HG03565 (cell line): ENCODE results near the gene TPRG1L.

Source experiments
- ATAC-seq: cut with Tn5 transposase; IDR thresholded peaks from one replicate; pipeline ENCODE4 v1.9.1; 2021; ENCODE audit warnings: mild to moderate bottlenecking, moderate library complexity; ENCODE audit not compliant: unreplicated experiment

Gene TPRG1L

DNA sequence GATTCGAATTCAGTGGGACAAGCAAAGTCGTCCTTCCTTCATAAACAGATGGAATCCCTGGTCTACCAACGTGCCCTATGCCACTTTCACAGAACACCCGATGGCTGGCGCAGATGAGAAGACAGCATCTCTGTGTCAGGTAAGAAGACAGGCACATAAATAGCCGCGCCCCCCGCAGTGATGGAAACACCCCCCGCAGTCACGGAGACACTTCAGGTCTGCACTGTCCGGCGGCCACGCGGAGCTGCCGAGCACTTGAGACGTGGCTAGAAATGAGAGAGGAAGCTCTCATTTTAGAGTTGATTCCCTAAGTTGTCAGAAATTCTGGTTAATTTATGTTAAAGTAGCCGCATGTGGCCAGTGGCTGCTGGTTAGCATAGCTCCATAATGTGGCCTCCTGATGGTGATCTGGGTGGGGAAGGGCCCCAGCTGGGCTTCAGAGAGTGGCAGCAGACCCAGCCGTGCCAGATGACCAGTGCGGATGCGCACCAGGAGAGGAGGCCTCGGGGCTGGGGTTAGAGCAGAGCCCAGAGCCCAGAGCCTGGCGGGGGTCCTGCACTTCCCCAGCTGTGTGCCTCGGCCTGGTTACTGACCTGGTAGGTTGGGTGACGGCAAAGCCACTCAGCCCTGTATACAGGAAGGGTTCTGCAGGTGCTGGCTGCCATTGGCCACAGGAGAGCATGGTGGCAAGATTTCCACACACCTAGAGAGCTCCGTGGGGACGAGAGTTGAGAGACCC, 2.9 kb downstream of the TPRG1L start:
- ATAC-seq: no peak

DNA sequence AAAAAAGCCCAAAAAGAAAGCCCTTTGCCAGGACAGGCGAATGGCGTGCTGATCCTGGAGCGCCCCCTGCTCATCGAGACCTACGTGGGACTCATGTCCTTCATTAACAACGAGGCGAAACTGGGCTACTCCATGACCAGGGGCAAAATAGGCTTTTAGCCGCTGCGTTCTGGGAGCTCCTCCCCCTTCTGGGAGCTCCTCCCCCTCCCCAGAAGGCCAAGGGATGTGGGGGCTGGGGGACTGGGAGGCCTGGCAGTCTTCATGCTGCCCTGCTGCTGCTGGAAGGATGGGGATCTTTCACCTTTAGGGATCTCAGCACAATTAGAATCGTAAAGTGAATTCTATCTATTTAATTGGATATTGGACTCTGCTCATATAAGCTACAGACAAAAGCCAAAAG, 3.6 kb downstream of the TPRG1L start:
- no peak for ATAC-seq

DNA sequence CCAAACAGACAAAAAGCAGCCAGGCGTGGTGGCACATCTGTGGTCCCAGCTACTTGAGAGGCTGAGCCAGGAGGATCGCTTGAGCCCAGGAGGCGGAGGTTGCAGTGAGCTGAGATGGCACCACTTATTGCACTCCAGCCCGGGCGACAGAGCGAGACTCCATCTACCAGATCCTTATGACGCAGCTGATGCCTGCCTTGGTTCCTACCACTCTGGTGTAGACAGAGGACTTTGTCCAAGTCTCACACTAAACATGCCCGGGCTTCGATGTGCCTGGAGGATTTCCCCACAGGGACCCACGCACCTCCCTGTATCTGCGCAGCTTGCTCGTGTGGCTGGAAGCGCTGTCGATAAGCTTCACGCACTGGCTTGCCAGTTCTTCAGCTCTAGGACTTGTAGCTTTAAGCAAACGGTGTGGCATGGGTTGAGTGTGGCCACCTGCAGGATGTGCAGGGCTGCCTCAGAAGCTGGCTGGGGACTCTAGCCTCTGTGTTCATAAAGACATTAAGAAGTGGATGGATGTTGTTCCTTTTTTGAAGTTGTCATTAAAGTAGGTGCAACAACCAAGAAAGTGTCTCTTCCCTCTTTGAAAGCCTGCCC, 4.8 kb downstream of the TPRG1L start:
- ATAC-seq: no peak

DNA sequence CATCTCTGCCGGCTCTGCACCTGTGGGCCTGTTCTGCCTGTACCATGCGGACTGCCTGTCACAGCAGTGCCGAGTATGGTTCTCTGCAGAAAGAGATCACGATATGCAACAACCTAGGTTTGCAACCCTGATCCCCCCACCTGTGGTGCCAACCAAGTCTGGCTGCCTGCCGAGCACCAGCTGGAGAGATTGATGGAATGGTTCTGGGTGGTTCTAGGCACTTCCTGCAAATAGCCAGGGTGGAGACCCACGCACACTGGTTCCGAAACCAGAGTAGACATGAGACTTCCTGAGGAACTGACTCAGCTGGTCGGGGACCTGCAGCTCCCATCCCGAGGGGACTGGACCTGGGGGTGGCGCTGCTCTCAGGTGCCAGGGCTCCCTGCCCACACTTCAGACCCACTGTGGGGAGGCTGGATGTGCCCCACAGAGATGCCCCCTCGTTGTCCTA, 5.4 kb downstream of the TPRG1L start:
- ATAC-seq: no peak

DNA sequence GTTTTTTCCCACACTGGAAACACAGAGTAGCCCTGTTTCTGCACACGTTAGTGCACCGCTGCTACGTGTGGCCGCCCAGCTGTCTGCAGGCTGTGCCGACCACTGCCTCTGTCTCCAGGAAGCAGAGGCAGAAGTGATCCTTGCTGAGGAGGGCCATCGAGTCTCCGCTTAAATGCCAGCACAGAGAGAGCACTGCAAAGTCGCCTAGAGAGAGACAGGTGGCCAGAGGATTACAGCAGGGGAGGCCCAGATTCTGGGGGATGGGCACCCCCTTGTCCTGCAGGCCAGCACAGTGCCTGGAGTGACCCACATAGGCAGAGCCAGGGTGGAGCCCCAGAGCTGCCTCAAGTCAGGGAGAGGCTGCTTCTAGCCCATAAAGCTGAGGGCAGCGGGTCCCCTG, 6.1 kb downstream of the TPRG1L start:
- ATAC-seq: no peak

DNA sequence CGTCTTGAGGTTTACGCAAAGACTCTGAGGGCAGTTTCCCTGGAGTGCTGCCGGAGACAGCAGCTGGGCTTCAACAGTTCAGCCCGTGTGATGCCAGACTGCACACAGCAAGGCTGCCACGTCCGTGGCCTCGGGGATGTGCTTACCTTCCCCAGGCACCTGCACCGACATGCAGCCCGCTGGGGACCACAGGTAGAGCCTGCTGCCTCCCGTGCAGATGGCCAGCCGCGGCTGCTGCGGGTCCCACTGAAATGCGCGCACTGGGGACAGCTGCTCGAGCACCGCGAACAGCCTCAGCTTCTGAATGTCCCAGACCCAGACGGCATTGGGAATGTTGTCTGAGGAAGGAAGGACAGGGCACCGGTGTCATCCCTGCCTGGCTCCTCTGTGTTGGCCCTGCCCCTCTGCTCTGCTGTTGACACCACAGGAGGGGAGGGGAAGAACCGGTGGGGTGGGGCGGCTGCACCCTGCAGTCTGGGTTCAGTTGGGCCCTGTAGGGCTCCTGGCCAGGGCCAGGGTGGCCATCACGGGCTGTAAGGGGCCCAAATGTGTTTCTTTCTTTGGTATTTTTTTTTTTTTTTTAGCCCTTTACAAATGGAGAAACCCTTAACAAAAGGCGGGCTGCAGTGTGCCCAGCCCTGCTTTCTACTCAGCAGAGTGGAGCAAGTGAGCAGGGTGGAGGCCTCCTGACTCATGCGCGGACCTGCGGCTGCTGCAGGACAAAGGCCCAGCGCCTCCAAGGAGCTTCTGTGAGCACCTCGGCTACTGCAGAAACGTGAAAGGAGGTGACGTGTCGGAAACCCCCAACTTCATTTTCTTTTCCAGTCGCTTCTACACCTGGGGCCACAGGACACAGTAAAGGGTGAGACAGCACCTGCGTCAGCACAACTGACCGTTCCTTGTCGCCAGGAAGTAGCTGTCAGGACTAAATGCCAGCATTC, 6.8 kb downstream of the TPRG1L start:
- no peak for ATAC-seq

DNA sequence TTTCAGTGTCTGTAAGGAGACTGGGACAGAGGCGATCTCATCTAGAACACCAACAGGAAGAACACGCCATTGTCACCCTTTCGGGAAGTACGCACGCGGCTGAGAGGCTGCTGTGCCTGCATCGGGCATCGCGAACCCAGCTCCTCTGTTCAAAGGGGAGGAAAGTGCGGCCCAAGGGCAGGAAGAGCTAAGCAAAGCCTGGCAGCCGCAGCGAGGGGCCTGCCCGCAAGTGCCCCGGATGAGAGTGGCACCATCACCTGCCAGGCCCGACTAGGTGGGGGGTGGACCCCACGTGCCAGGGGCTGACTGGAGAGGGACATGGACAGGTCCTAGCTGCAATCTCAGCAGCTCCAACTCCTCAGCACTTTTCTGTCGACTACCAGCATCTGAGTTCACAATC, 7.5 kb downstream of the TPRG1L start:
- ATAC-seq: no peak

DNA sequence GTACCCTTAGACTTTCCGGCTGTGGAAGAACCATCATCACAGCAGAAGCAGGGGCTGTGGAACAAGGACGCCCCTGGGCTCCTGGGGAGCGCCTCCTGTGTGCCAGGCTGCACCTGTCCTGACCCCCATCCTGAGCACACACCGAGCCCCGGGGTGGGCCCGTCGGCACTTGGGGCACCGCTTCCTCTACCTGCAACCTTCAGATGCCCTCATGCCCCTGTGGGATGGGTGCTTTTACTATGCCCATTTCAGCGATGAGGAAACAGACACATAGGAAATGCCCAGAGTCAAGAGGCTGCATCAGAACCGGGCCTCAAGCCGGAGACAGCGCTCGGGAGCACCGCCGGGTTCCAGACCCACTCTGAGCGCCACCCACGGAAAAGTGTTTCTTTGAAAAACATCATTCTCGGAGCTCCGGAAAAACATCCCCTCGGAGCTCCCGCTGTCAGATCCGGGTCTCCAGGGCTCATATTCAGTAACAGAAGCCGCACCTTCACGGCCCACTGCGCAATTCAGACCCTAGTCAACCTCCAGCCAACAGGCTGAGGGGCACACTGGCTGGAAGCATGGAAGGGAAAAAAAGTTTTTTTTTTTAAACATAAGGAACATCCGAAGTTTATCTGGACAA, 8.0 kb downstream of the TPRG1L start:
- no peak for ATAC-seq

DNA sequence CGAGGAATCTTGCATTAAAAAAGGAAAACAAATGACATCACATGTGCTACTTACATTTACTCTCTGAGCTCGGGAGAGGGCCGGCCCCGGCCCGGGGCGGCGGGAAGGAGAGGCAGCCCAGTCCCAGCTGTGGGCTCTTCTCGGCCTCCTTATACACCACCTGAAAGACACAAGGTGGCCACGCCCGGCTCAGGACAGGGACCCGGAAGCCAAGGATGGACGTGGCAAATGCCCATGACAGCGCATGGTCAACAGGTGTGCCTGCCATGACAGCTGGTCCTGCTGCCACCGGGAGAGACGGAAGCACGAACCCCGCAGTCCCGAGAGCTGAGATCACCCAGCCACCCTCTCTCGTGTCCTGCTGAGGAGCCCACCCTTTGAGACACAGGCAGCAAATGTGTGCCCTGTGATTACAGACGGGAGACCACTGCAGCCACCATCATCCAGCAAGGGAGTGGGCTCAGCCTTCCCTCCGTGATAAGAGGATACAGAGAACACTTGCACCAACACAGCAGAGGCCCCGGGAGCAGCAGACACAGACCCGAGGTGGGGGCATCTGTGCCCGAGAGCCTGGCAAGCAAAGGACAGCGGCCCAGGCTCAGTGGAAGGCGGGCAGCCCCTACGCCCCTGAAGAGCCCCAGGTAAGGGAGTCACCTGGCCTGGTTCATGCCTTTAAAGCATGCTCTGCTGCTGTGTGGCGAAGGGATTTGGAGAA, 8.7 kb downstream of the TPRG1L start:
- ATAC-seq: no peak

DNA sequence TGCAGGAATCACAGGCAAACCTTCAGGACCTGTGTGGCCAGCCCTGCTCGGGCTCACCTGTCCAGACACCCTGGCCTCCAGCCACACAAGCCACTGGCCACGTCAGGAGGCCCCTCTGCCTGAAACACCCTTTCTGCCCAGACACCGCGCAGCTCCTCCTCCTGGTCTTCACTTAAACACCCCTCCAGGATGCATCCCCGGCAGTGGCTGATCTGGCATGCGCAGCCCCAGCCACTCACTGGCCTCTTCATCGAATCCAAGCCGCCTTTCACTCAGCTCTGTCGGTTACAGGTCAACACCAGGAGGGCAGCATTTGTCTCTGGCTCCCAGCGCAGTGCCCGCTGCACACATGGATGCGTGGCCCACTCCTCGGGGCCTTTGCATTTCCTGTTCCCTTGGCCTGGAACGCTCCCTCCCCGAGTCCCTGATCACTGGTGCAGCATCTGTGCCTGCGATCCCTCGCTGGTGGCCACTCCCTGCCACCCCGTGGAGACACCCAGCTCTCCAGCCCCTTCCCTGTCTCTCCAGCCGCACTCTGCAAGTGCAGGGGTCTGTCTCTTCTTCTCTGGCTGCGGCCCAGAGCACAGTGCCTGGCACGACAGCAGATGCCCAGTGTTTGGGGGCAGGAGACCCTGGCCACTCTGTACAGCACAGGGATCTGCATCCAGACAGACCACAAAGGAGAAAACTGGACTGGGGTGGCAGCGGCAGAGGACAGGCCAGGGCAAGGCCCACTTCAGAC, 9.4 kb downstream of the TPRG1L start:
- ATAC-seq: no peak

DNA sequence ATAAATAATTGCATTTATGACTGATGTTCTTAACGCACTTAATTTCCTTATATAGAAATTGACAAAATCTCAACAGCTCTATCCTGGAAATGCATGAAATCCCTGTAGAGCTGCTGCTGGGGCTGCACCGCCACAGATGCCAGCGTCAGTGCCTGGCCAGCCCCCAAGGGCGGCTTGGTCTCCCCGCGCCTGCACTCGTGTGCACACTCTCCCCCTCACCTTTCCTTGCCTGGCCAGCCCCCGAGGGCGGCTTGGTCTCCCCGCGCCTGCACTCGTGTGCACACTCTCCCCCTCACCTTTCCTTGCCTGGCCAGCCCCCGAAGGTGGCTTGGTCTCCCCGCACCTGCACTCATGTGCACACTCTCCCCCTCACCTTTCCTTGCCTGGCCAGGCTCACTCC, 11.3 kb downstream of the TPRG1L start:
- ATAC-seq: no peak

DNA sequence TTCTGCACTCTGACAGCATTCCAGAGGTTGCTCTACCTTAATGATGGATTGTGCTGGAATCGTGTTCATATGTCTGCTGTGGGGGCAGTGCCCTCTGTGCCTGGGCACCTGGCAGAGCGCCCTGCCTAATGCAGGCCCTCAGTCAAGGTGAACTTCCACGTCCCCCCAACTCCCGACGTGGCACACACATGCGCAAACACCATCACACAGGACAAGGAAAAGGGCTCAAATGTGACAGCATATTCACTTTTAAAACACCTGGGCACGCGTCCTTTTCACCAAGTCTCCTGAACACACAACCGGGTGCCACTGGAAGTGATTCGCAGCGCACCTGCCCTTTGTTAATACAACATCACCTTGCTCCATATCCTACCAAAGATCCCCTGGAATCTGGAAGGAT, 11.7 kb downstream of the TPRG1L start:
- no peak for ATAC-seq

DNA sequence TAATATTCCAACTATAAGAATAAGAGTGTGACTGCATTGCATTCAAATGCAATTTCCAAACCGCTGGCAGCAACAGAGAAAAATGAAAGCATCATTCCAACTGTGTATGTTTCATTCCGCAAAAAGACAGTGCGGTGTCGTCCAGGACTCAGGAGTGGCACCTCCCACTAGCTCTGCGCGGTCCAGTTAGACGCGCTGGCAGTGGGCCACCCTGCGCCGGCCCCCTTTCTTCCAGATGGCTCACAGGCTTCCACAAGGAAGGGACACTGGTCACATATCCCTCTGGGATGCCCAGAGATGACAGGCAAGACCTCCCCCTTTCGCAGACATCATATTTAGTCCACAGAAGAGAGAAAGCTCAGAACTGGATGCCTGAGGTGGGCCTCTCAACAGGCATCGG, 13.2 kb downstream of the TPRG1L start:
- ATAC-seq: no peak

DNA sequence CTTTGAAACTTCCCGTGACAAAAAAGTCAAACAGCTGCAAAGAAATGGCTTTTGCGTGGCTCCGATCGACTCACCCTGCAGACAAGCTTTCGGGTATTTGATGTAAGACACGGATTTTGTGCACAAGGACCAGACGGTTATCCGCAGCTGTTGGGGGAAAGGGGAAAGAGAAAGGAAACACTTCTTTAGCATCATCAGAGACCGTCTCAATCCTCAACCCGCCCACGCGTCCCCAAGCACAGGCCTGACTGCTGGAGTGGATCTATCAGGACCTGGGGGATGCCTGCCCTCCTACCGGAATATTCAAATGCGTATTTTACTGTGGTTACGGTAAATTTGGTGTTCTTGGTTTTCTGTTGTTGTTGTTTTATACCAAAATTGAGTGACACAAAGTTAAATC, 13.9 kb downstream of the TPRG1L start:
- ATAC-seq: no peak

DNA sequence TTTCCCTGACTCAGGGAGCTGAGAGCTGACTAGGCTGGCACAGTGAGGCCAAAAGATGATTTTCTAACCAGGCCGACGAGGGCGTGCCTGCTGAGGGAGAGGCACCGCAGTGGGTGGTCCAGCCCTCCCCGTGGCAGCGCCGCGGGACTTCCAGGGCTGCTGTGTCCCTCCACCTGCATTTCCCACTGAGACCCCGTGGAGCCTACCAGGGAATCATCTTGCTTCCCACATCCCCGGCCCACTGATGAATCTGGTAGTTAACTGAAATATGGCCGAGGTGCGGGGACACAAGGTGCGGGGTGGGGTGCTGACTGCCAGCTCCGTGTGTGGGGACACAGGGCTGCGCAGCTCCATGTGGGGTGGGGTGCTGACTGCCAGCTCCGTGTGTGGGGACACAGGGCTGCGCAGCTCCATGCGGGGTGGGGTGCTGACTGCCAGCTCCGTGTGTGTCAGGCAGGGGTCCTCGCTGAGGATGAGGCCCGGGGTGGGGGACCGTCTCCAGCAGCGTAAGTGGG, 14.6 kb downstream of the TPRG1L start:
- no peak for ATAC-seq

DNA sequence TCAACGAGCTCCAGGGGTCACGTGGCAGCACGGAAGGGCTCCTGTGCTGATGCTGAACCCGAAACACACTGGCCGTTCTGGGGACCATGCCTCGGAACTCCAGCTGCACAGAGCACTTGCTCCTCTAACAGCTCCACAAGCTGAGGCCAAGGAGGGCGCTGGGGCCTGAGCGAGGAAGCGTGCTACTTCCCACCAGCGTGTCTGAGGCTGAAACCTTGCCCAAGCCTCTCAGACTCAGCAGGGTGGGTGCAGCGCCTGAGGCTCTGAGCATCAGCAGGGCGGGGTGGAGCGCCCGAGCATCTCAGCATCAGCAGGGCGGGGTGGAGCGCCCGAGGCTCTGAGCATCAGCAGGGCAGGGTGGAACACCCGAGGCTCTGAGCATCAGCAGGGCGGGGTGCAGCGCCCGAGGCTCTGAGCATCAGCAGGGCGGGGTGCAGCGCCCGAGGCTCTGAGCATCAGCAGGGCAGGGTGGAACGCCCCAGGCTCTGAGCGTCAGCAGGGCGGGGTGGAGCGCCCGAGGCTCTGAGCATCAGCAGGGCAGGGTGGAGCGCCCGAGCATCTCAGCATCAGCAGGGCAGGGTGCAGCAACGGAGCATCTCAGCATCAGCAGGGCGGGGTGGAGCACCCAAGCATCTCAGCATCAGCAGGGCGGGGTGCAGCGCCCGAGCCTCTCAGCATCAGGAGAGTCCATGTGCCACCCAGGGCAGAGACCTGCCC, 15.5 kb downstream of the TPRG1L start:
- ATAC-seq: no peak

DNA sequence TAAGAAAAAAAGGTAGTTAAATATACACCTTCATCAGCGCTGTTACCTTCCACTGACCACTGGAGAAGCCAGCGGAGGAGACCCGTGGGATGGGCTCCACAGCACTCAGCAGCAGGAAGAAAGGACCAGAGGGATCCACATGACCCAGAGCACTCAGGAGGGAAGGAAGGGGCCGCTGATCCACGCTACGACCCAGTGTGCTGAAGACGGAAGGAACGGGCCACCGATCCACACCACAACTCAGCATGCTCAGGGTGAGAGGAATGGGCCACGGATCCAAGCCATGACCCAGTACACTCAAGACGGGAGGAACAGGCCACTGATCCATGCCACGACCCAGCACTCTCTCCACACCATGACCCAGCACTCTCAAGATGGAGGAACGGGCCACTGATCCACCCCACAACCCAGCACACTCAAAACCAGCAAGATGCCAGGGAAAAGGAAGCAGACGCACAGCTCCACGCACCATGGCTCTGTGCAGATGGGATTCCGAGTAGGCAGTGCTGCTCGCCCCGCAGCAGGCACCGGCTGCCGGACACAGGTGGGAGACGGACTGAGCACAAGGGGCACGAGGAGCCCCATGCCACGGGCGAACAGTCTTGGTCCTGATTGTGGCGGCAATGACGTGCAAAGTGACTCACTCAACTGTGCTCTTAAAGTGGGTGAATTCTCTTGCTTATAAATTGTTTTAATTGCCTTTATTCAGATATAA, 16.4 kb downstream of the TPRG1L start:
- ATAC-seq: no peak

DNA sequence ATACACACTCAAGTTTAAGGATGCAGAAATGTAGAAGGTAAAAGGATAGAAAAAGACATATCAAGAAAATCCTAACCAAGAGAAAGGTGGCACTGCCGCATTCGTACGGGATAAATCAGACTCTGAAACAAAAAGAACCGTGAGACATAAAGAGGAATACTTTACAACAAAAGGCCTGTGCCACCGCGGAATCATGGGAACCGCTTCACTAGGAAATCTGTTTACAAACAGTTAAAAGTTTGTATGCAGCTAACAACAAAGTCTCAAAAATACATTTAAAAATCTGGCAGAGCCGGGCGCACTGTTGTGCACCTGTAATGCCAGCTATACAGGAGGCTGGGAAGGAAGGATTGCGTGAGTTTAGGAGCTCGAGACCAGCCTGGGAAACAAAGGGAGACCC, 17.0 kb downstream of the TPRG1L start:
- no peak for ATAC-seq
